Uterus (tissue), 4 donors: ENCODE data around the gene MAP7D1. TPM values are rescaled to one million over a fixed set of nuclear protein-coding genes. Genes with fewer than 3 reads are reported as not detected.
A peak's percentile ranks its signal among the peaks of the same experiment; 100 is the strongest.

Experiments
- DNase-seq, 2 donors: peaks; one replicate each; pipeline ENCODE4 v3.0.0-alpha.2; 2019 to 2020
- H3K27ac ChIP-seq, 2 donors: fragments of 200-600 bp; sonication (generic); 1 replicate in 1 of 2; 2 replicates in 1 of 2; pipeline ENCODE4 v1.5.1; 2016 to 2018
- H3K27me3 ChIP-seq, 2 donors: fragments of 200-600 bp; sonication (generic); one replicate each; pipeline ENCODE4 v1.5.1; 2018 to 2019; ENCODE audit warnings: control low read depth in 1 of 2
- H3K36me3 ChIP-seq, 2 donors: fragments of 200-600 bp; sonication (generic); one replicate each; pipeline ENCODE4 v1.5.1; 2019; ENCODE audit warnings: control low read depth in 1 of 2
- H3K4me1 ChIP-seq, 2 donors: fragments of 200-600 bp; sonication (generic); one replicate each; pipeline ENCODE4 v1.5.1; 2018 to 2019; ENCODE audit warnings: control low read depth in 1 of 2
- H3K4me3 ChIP-seq, 2 donors: fragments of 200-600 bp; sonication (generic); 1 replicate in 1 of 2; 2 replicates in 1 of 2; pipeline ENCODE4 v1.5.1; 2018 to 2019; ENCODE audit warnings: mild to moderate bottlenecking in 1 of 2
- H3K9me3 ChIP-seq, 2 donors: fragments of 200-600 bp; sonication (generic); one replicate each; pipeline ENCODE4 v1.5.1; 2019; ENCODE audit warnings: control low read depth in 1 of 2
- POLR2A ChIP-seq, 2 donors: fragments of 450-650 bp; IDR thresholded peaks; one replicate each; pipeline ENCODE4 v1.6.1; 2016; ENCODE audit warnings: antibody characterized with exemption in 2 of 2, mild to moderate bottlenecking in 1 of 2, moderate library complexity in 1 of 2
- intact Hi-C: fragments of 100-400 bp; cut with DNase I; formaldehyde crosslinking; loops from one replicate; pipeline ENCODE4 v1.15.1; 2023; ENCODE audit warnings: low total_unique reads
- total RNA-seq, 4 donors: library from RNA; depleted of rRNA in 3 of 4; stranded (reverse); fragments of >200 nt in 3 of 4; gene quantifications; one replicate each; pipeline versions ENCODE4 v1.1.0 to v1.2.4, GENCODE V29; 2014 to 2023
- TF ChIP-seq, protein P1 (sequence below), 4 experiments: fragments of 200-600 bp in 2 of 4; fragments of 450-650 bp in 2 of 4; sonication (generic) in 2 of 4; IDR thresholded peaks; one replicate each; pipeline ENCODE4 v1.5.1; 2016 to 2019; ENCODE audit warnings: antibody characterized with exemption in 4 of 4, mild to moderate bottlenecking in 2 of 4, moderate library complexity in 1 of 4
- donor health status: DM: yes; HTN: yes; CAD: no.

MAP7D1 gene
- total RNA-seq, 4 donors from 2014 or later: 53.5 to 115 (median 77.3) TPM

DNA sequence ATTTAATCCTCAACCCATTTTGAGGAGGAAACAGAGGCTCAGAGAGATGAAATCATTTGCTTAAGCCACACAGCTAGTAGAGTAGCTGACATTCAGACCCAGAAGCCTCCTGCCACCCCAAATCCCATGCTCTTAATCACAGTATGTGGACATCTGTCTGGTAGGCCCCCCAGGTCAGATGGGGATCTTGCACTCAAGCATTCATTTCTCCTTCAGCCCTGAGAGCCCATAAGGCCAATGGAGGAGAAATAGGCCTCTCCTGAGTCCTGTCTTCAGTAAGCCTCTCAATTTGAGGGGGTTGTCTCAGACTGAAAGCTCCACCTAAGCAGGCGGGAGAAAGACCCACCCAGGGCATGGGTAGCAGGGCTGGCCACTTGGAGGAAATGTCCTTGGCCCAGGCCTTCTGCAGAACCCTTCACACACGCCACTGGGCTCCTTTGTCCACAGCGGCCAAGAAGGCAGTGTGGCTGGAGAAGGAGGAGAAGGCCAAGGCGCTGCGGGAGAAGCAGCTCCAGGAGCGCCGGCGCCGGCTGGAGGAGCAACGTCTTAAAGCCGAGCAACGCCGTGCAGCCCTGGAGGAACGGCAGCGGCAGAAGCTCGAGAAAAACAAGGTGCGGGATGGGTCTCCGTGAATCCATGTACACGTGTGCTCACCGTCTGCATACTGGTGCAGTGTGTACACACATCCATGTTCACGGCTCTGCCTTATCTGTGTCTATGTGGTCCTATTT lies 16.2 kb downstream of the MAP7D1 start:
- intact Hi-C loops: no loop called here
- no peaks in the 10 kb centered on the region for H3K27me3 ChIP-seq
- no peak overlapping the region for H3K27ac ChIP-seq
- H3K4me1 ChIP-seq: peaks cover 0 to 7% of the 10 kb centered on the region in 2 donors
- H3K9me3 ChIP-seq: no peaks in the 10 kb centered on the region
- H3K36me3 ChIP-seq: no peaks in the 10 kb centered on the region
- H3K4me3 ChIP-seq: no peak overlapping the region
- TF ChIP-seq, protein P1, sequence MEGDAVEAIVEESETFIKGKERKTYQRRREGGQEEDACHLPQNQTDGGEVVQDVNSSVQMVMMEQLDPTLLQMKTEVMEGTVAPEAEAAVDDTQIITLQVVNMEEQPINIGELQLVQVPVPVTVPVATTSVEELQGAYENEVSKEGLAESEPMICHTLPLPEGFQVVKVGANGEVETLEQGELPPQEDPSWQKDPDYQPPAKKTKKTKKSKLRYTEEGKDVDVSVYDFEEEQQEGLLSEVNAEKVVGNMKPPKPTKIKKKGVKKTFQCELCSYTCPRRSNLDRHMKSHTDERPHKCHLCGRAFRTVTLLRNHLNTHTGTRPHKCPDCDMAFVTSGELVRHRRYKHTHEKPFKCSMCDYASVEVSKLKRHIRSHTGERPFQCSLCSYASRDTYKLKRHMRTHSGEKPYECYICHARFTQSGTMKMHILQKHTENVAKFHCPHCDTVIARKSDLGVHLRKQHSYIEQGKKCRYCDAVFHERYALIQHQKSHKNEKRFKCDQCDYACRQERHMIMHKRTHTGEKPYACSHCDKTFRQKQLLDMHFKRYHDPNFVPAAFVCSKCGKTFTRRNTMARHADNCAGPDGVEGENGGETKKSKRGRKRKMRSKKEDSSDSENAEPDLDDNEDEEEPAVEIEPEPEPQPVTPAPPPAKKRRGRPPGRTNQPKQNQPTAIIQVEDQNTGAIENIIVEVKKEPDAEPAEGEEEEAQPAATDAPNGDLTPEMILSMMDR (IDR thresholded peaks at IDR 0.05): no peak
- DNase-seq: no peak

DNA sequence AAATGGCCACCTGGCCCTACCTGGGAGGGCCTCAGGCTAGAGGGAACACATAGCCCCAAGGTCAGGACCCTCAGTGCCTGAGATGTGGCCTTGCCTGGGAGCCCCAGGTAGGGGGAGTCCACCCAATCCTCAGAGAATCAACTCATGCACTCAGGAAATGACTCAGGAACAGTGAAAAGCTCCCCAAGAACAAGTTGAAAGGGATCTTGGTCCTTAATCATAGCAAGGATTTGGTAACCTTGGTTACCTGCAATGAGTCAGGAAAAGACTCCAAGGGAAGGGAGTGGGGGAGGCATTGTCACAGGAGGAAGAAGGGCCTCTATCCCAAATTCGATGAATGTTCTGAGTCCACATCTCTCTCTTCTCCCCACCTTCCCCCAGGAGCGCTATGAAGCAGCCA lies 17.0 kb downstream of the MAP7D1 start:
- H3K36me3 ChIP-seq: no peaks in the 10 kb centered on the region
- H3K4me3 ChIP-seq: no peak overlapping the region
- peaks cover 0 to 4% of the 10 kb centered on the region in 2 donors for H3K4me1 ChIP-seq
- H3K27ac ChIP-seq: no peak overlapping the region
- no peak for DNase-seq
- H3K27me3 ChIP-seq: no peaks in the 10 kb centered on the region
- H3K9me3 ChIP-seq: no peaks in the 10 kb centered on the region
- intact Hi-C loops: no loop called here
- TF ChIP-seq, protein P1 (IDR thresholded peaks at IDR 0.05): no peak
- TF ChIP-seq POLR2A (IDR thresholded peaks at IDR 0.05): no peak

DNA sequence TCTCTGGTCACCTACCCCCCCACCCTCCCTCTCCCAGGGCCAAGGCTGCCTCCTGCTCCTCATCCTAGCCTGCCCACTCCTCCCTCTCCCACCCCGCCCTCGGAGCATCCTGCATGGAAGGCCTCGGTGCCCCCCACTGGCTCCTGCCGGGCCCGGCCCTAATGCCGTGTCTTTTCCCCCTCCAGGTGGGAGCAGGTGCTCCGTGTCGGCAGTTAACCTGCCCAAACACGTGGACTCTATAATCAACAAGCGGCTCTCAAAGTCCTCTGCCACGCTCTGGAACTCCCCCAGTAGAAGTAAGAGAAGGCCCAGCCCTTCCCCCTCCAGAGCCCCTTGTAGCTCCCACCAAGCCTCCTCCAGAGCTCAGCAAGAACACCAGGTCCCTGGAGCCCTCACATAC lies 18.8 kb downstream of the MAP7D1 start:
- DNase-seq: no peak
- H3K4me1 ChIP-seq: peaks cover 0 to 4% of the 10 kb centered on the region in 2 donors
- no peak for TF ChIP-seq POLR2A (IDR thresholded peaks at IDR 0.05)
- TF ChIP-seq, protein P1 (IDR thresholded peaks at IDR 0.05): no peak
- intact Hi-C loops: no loop called here
- peak overlapping the region; percentile 28 to 43 for H3K27ac ChIP-seq
- H3K36me3 ChIP-seq: no peaks in the 10 kb centered on the region
- H3K27me3 ChIP-seq: no peaks in the 10 kb centered on the region
- H3K4me3 ChIP-seq: no peak overlapping the region
- no peaks in the 10 kb centered on the region for H3K9me3 ChIP-seq

DNA sequence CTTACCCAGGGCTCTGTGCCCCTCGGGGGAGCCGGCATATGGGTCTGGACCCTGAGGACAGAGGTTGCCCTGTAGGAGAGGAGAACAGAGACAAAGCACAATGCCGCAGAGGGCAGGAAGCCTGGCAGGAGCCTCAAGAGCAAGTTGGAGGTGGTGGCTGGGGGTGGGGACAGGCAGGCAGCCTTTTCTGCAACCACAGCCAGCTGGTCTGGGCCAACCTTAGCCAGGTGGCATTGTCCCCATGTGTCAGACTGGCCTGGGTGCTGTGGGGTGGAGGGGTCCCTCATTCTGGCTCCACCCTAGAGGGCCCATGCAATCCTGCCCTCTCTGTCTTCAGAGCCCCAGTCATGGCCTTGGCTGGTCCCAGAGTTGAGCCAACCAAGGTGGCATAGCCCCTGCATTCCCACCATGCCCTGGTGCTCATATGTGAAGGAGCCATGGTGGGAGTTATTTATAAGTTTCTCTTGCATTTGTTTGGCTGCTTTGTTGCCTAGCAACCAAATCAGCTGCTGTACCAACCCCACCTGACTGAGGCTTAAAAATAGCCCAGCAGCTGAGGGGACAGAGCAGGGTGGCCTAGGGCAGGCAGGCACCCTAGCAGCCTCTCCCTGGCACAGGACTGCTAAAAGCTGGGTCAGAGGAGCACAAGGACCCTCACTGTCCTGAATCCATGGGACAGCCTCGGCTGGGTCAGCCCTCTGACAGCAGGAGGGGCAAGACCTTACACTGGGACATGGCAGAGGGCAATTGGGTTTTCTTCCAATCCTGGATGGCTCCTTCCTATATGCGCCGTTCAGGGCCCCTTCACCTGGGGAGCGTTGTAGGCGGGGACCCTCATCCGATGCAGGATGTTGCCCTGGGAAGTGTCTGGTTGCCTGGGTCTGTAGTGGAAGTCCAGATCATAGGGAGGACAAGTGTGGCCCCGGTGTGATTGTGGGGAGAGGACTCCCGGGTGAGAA lies 19.5 kb downstream of the MAP7D1 start:
- Histone ChIP-seq H3K36me3 (no peaks in the 10 kb centered on the region), H3K4me3 (no peak overlapping the region), H3K27ac (peak overlapping the region; percentile 28 to 43), H3K4me1 (peaks cover 0 to 4% of the 10 kb centered on the region in 2 donors), H3K27me3 (no peaks in the 10 kb centered on the region), H3K9me3 (no peaks in the 10 kb centered on the region)
- no peak for DNase-seq
- no peak for TF ChIP-seq POLR2A (IDR thresholded peaks at IDR 0.05)
- TF ChIP-seq, protein P1 (IDR thresholded peaks at IDR 0.05): no peak
- intact Hi-C loops: no loop called here
